Measurements from ENCODE around the gene DAB2IP. TPM values are rescaled to one million over a fixed set of nuclear protein-coding genes. Genes with fewer than 3 reads are reported as not detected.

The DAB2IP gene
- polyA plus RNA-seq, 1 donor from 2014 or later: 17.3 TPM

DNA sequence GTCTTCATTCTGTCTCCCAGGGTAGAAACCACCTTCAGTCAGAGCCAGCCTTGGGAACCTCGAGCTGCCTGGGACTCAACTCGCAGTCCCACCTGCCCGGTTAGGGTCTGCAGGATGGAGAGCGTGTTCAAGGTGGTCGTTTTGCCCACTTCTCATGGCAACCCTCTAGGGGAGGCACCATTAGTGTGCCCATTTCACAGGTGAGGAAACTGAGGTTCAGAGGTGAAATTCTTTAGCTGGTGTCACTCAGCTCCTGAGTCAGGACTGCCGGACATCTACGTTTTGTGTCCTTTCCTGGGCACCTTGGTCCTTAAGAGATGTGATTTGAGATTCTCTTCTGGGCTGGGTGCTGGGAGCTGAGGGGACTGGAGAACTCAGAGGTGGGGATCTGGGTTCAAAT lies 30.0 kb downstream of the DAB2IP start:
- H3K9me2 ChIP-seq (ENCODE audit: insufficient read depth, low read length): no peaks in the 10 kb centered on the region
- H3K4me3 ChIP-seq (ENCODE audit: low read length): no peak overlapping the region
- no peaks in the 10 kb centered on the region for H3K27me3 ChIP-seq (ENCODE audit: insufficient read depth, low read depth, low read length)
- H3K27ac ChIP-seq (ENCODE audit: low read length): no peak overlapping the region
- H3K79me2 ChIP-seq (replicated peaks; ENCODE audit: insufficient read depth, low read length): no peaks in the 10 kb centered on the region
- H3F3A ChIP-seq (ENCODE audit: insufficient read depth, low read length, poor library complexity, severe bottlenecking): no peaks in the 10 kb centered on the region
- no peak for TF ChIP-seq TAF1 (IDR thresholded peaks at IDR 0.05; ENCODE audit: low read depth)
- TF ChIP-seq RAD21 (conservative IDR thresholded peaks at IDR 0.05): no peak
- TF ChIP-seq, protein P1, sequence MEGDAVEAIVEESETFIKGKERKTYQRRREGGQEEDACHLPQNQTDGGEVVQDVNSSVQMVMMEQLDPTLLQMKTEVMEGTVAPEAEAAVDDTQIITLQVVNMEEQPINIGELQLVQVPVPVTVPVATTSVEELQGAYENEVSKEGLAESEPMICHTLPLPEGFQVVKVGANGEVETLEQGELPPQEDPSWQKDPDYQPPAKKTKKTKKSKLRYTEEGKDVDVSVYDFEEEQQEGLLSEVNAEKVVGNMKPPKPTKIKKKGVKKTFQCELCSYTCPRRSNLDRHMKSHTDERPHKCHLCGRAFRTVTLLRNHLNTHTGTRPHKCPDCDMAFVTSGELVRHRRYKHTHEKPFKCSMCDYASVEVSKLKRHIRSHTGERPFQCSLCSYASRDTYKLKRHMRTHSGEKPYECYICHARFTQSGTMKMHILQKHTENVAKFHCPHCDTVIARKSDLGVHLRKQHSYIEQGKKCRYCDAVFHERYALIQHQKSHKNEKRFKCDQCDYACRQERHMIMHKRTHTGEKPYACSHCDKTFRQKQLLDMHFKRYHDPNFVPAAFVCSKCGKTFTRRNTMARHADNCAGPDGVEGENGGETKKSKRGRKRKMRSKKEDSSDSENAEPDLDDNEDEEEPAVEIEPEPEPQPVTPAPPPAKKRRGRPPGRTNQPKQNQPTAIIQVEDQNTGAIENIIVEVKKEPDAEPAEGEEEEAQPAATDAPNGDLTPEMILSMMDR (IDR thresholded peaks at IDR 0.05; ENCODE audit: poor library complexity, severe bottlenecking): no peak
- TF ChIP-seq EP300 (conservative IDR thresholded peaks at IDR 0.05; ENCODE audit: poor library complexity, severe bottlenecking): no peak
- no peak for TF ChIP-seq MXI1 (conservative IDR thresholded peaks at IDR 0.05; ENCODE audit: poor library complexity, severe bottlenecking)
- TF ChIP-seq, protein P2, sequence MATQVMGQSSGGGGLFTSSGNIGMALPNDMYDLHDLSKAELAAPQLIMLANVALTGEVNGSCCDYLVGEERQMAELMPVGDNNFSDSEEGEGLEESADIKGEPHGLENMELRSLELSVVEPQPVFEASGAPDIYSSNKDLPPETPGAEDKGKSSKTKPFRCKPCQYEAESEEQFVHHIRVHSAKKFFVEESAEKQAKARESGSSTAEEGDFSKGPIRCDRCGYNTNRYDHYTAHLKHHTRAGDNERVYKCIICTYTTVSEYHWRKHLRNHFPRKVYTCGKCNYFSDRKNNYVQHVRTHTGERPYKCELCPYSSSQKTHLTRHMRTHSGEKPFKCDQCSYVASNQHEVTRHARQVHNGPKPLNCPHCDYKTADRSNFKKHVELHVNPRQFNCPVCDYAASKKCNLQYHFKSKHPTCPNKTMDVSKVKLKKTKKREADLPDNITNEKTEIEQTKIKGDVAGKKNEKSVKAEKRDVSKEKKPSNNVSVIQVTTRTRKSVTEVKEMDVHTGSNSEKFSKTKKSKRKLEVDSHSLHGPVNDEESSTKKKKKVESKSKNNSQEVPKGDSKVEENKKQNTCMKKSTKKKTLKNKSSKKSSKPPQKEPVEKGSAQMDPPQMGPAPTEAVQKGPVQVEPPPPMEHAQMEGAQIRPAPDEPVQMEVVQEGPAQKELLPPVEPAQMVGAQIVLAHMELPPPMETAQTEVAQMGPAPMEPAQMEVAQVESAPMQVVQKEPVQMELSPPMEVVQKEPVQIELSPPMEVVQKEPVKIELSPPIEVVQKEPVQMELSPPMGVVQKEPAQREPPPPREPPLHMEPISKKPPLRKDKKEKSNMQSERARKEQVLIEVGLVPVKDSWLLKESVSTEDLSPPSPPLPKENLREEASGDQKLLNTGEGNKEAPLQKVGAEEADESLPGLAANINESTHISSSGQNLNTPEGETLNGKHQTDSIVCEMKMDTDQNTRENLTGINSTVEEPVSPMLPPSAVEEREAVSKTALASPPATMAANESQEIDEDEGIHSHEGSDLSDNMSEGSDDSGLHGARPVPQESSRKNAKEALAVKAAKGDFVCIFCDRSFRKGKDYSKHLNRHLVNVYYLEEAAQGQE (IDR thresholded peaks at IDR 0.05; ENCODE audit: borderline replicate concordance): no peak
- TF ChIP-seq EZH2 (IDR thresholded peaks at IDR 0.05; ENCODE audit: borderline replicate concordance, insufficient read depth, low read length, poor library complexity, severe bottlenecking): no peak
- TF ChIP-seq POLR2AphosphoS5 (IDR thresholded peaks at IDR 0.05): no peak
- TF ChIP-seq SMC3 (conservative IDR thresholded peaks at IDR 0.05; ENCODE audit: poor library complexity): no peak
- H4K20me1 ChIP-seq (ENCODE audit: insufficient read depth): no peaks in the 10 kb centered on the region
- no peak overlapping the region for H3K4me2 ChIP-seq (ENCODE audit: low read length)
- no peak overlapping the region for H2AFZ ChIP-seq (ENCODE audit: low read depth, low read length)
- no peaks in the 10 kb centered on the region for H3K9me3 ChIP-seq (ENCODE audit: low read length)
- H3K9ac ChIP-seq (ENCODE audit: low read length): no peak overlapping the region
- H3K36me3 ChIP-seq (ENCODE audit: insufficient read depth, low read length): no peaks in the 10 kb centered on the region

DNA sequence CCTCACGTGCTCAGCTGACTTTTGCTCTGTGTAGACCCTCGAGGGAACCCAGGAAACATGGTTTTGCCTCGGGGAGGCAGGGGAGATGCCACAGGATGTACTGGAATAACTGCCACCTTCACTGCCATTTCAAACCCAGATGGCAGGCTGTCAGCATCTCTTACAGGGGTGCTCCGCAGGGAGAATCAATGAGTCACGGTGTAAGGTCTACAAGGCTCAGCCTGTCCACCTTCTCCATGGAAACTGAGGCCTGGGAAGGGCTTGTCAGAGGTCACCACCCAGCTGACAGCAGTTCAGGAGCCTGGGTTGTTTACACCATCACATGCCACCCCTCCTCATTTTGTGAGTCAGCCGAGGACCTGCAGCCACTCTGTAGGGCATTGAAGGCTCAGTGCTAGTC lies 30.8 kb downstream of the DAB2IP start:
- Histone ChIP-seq H3K27ac (ENCODE audit: low read length) (no peak overlapping the region), H4K20me1 (ENCODE audit: insufficient read depth) (no peaks in the 10 kb centered on the region)
- TF ChIP-seq EZH2 (IDR thresholded peaks at IDR 0.05; ENCODE audit: borderline replicate concordance, insufficient read depth, low read length, poor library complexity, severe bottlenecking) (no peak), POLR2AphosphoS5 (IDR thresholded peaks at IDR 0.05) (no peak), TAF1 (IDR thresholded peaks at IDR 0.05; ENCODE audit: low read depth) (no peak), SMC3 (conservative IDR thresholded peaks at IDR 0.05; ENCODE audit: poor library complexity) (no peak), RAD21 (conservative IDR thresholded peaks at IDR 0.05) (no peak), EP300 (conservative IDR thresholded peaks at IDR 0.05; ENCODE audit: poor library complexity, severe bottlenecking) (no peak), MXI1 (conservative IDR thresholded peaks at IDR 0.05; ENCODE audit: poor library complexity, severe bottlenecking) (no peak)
- TF ChIP-seq, protein P1 (IDR thresholded peaks at IDR 0.05; ENCODE audit: poor library complexity, severe bottlenecking): no peak
- TF ChIP-seq, protein P2 (IDR thresholded peaks at IDR 0.05; ENCODE audit: borderline replicate concordance): no peak

More for the DNA sequence above, 30.8 kb downstream of the DAB2IP start:
- no peak overlapping the region for H2AFZ ChIP-seq (ENCODE audit: low read depth, low read length)
- H3K27me3 ChIP-seq (ENCODE audit: insufficient read depth, low read depth, low read length): no peaks in the 10 kb centered on the region
- H3K79me2 ChIP-seq (replicated peaks; ENCODE audit: insufficient read depth, low read length): no peaks in the 10 kb centered on the region
- H3K36me3 ChIP-seq (ENCODE audit: insufficient read depth, low read length): no peaks in the 10 kb centered on the region
- no peak overlapping the region for H3K4me3 ChIP-seq (ENCODE audit: low read length)
- no peaks in the 10 kb centered on the region for H3K9me3 ChIP-seq (ENCODE audit: low read length)
- H3F3A ChIP-seq (ENCODE audit: insufficient read depth, low read length, poor library complexity, severe bottlenecking): no peaks in the 10 kb centered on the region
- H3K4me2 ChIP-seq (ENCODE audit: low read length): no peak overlapping the region
- H3K9me2 ChIP-seq (ENCODE audit: insufficient read depth, low read length): no peaks in the 10 kb centered on the region
- no peak overlapping the region for H3K9ac ChIP-seq (ENCODE audit: low read length)

Measured in neural cell (in vitro differentiated cells).